ENCODE measurements around the gene RAB44.

- peak; percentile 100 for TF ChIP-seq POLR2A (IDR thresholded peaks at IDR 0.05)
- TF ChIP-seq POLR2AphosphoS5 (IDR thresholded peaks at IDR 0.05): peak; percentile 88
These were observed 19.1 kb upstream of the RAB44 start, which contains the start of gene CDKN1A for GRCh38 chr6:36678488-36679042.

Measured in prostate gland (tissue), 1 donor.